HEK293 (cell line): ENCODE data around the gene CALCOCO2.

Source experiments
- CTCF ChIA-PET: fragments of 350-600 bp; formaldehyde crosslinking; extraction: SDS; loops from one replicate; lab custom pipeline; 2021; ENCODE audit warnings: antibody characterized with exemption; lab: Yijun Ruan, JAX
- POLR2A ChIA-PET: fragments of 300-600 bp; formaldehyde crosslinking; extraction: SDS; loops from one replicate; lab custom pipeline; 2020; ENCODE audit warnings: antibody characterized with exemption, inconsistent platforms; lab: Yijun Ruan, JAX
- H3K27ac ChIP-seq: fragments of 200-500 bp; sonication (Bioruptor generic); 2 replicates; pipeline ENCODE4 v1.5.1; 2014; ENCODE audit warnings: low read depth, low read length, control low read depth, inconsistent platforms; ENCODE audit errors: extremely low read depth
- H3K36me3 ChIP-seq, 2 experiments: fragments of 200-500 bp in 1 of 2; sonication (Bioruptor generic) in 1 of 2; 1 replicate in 1 of 2; 2 replicates in 1 of 2; pipeline ENCODE4 v1.5.1; 2014 to 2017; ENCODE audit warnings: inconsistent platforms in 2 of 2, low read length in 2 of 2; ENCODE audit not compliant: control insufficient read depth in 2 of 2, insufficient read depth in 1 of 2
- H3K4me1 ChIP-seq: fragments of 200-500 bp; sonication (Bioruptor generic); 2 replicates; pipeline ENCODE4 v1.5.1; 2014; ENCODE audit warnings: mild to moderate bottlenecking, low read length, inconsistent platforms; ENCODE audit not compliant: control insufficient read depth, insufficient read depth
- H3K4me3 ChIP-seq: 2 replicates; pipeline ENCODE4 v1.5.1; 2011; ENCODE audit warnings: low read depth, mild to moderate bottlenecking, control low read depth, low read length, moderate library complexity
- H3K9me3 ChIP-seq: fragments of 200-500 bp; sonication (Bioruptor generic); 2 replicates; pipeline ENCODE4 v1.5.1; 2014; ENCODE audit warnings: low read depth, low read length, inconsistent platforms; ENCODE audit not compliant: control insufficient read depth, insufficient read depth
- ATF2 ChIP-seq: fragments of 450-650 bp; formaldehyde crosslinking; IDR thresholded peaks from 2 replicates; pipeline ENCODE4 v1.5.1; 2016; ENCODE audit warnings: missing biosample characterization, missing genetic modification characterization, low read depth
- BCL11A ChIP-seq: fragments of 450-650 bp; formaldehyde crosslinking; IDR thresholded peaks from 2 replicates; pipeline ENCODE4 v1.5.1; 2016; ENCODE audit warnings: low read depth, missing biosample characterization, missing genetic modification characterization
- EGR2 ChIP-seq: fragments of 450-650 bp; formaldehyde crosslinking; IDR thresholded peaks from 2 replicates; pipeline ENCODE4 v1.5.1; 2016; ENCODE audit warnings: low read depth, missing biosample characterization, missing genetic modification characterization
- GLIS1 ChIP-seq: fragments of 450-650 bp; formaldehyde crosslinking; IDR thresholded peaks from 2 replicates; pipeline ENCODE4 v1.5.1; 2016; ENCODE audit warnings: missing biosample characterization, missing genetic modification characterization
- GLIS2 ChIP-seq: fragments of 450-650 bp; formaldehyde crosslinking; IDR thresholded peaks from 2 replicates; pipeline ENCODE4 v1.5.1; 2016; ENCODE audit warnings: missing biosample characterization, missing genetic modification characterization
- HIC1 ChIP-seq: fragments of 450-650 bp; formaldehyde crosslinking; IDR thresholded peaks from 2 replicates; pipeline ENCODE4 v1.5.1; 2016; ENCODE audit warnings: missing biosample characterization, missing genetic modification characterization
- PATZ1 ChIP-seq: fragments of 450-650 bp; formaldehyde crosslinking; IDR thresholded peaks from 2 replicates; pipeline ENCODE4 v1.5.1; 2016; ENCODE audit warnings: missing biosample characterization, missing genetic modification characterization
- PBX3 ChIP-seq: sonication (generic); formaldehyde crosslinking; IDR thresholded peaks from 2 replicates; pipeline ENCODE4 v1.8.1; 2022; ENCODE audit warnings: mild to moderate bottlenecking, moderate library complexity, missing genetic modification reagents
- RBAK ChIP-seq: fragments of 450-650 bp; formaldehyde crosslinking; IDR thresholded peaks from 2 replicates; pipeline ENCODE4 v1.5.1; 2016; ENCODE audit warnings: missing biosample characterization, missing genetic modification characterization
- SALL2 ChIP-seq: fragments of 450-650 bp; formaldehyde crosslinking; IDR thresholded peaks from 2 replicates; pipeline ENCODE4 v1.5.0; 2017; ENCODE audit warnings: missing biosample characterization, mild to moderate bottlenecking, missing genetic modification characterization, borderline replicate concordance
- SP3 ChIP-seq: fragments of 450-650 bp; formaldehyde crosslinking; IDR thresholded peaks from 2 replicates; pipeline ENCODE4 v1.5.1; 2016; ENCODE audit warnings: missing biosample characterization, missing genetic modification characterization
- WT1 ChIP-seq: fragments of 450-650 bp; formaldehyde crosslinking; IDR thresholded peaks from 2 replicates; pipeline ENCODE4 v1.5.1; 2016; ENCODE audit warnings: missing biosample characterization, missing genetic modification characterization
- ZBTB20 ChIP-seq: fragments of 450-650 bp; formaldehyde crosslinking; IDR thresholded peaks from 2 replicates; pipeline ENCODE4 v1.5.1; 2016; ENCODE audit warnings: missing biosample characterization, missing genetic modification characterization
- ZNF311 ChIP-seq: fragments of 450-650 bp; formaldehyde crosslinking; IDR thresholded peaks from 2 replicates; pipeline ENCODE4 v1.5.1; 2017; ENCODE audit warnings: missing biosample characterization, missing genetic modification characterization, borderline replicate concordance
- ZNF335 ChIP-seq: fragments of 450-650 bp; formaldehyde crosslinking; conservative IDR thresholded peaks from 2 replicates; pipeline ENCODE4 v1.5.1; 2016; ENCODE audit warnings: missing biosample characterization, missing genetic modification characterization
- ZNF341 ChIP-seq: fragments of 450-650 bp; formaldehyde crosslinking; IDR thresholded peaks from 2 replicates; pipeline ENCODE4; 2016; ENCODE audit warnings: low read depth, missing biosample characterization, missing genetic modification characterization
- ZNF473 ChIP-seq: fragments of 450-650 bp; formaldehyde crosslinking; IDR thresholded peaks from 2 replicates; pipeline ENCODE4 v1.5.1; 2017; ENCODE audit warnings: missing biosample characterization, missing genetic modification characterization
- ZNF558 ChIP-seq: fragments of 450-650 bp; formaldehyde crosslinking; IDR thresholded peaks from 2 replicates; pipeline ENCODE4 v1.5.1; 2016; ENCODE audit warnings: missing biosample characterization, missing genetic modification characterization
- ZNF658 ChIP-seq: fragments of 450-650 bp; formaldehyde crosslinking; IDR thresholded peaks from 2 replicates; pipeline ENCODE4; 2016; ENCODE audit warnings: missing biosample characterization, missing genetic modification characterization
- ZNF692 ChIP-seq: fragments of 450-650 bp; formaldehyde crosslinking; IDR thresholded peaks from 2 replicates; pipeline ENCODE4 v1.5.1; 2016; ENCODE audit warnings: missing biosample characterization, missing genetic modification characterization
- ZSCAN23 ChIP-seq: fragments of 450-650 bp; formaldehyde crosslinking; IDR thresholded peaks from 2 replicates; pipeline ENCODE4 v1.5.1; 2016; ENCODE audit warnings: missing biosample characterization, missing genetic modification characterization
- ZSCAN4 ChIP-seq: fragments of 450-650 bp; formaldehyde crosslinking; IDR thresholded peaks from 2 replicates; pipeline ENCODE4 v1.5.1; 2017; ENCODE audit warnings: missing biosample characterization, missing genetic modification characterization
- ZXDB ChIP-seq: fragments of 450-650 bp; formaldehyde crosslinking; IDR thresholded peaks from 2 replicates; pipeline ENCODE4 v1.5.1; 2016; ENCODE audit warnings: missing biosample characterization, missing genetic modification characterization

The CALCOCO2 gene

GRCh38 chr17:48908047-48908843, 77.4 kb downstream of the CALCOCO2 start, which contains the start of gene UBE2Z (continued):
- TF ChIP-seq PATZ1 (tag by site-specific recombination) (peak; percentile 86), ATF2 (tag by site-specific recombination) (no peak), ZNF558 (tag by site-specific recombination) (0 out of 2 replicates have a peak, but pooled peaks have one; percentile 70), SP3 (peak; percentile 98), GLIS2 (tag by site-specific recombination) (peak; percentile 16), BCL11A (tag by site-specific recombination) (no peak), ZNF692 (tag by site-specific recombination) (peak; percentile 89), ZNF341 (tag by site-specific recombination) (peak; percentile 99), WT1 (peak; percentile 62), ZSCAN4 (0 out of 2 replicates have a peak, but pooled peaks have one; percentile 17), ZSCAN23 (tag by site-specific recombination) (no peak), PBX3 (CRISPR knock-in tag) (peak; percentile 58; the same call in 1 of the 2 replicates)

GRCh38 chr17:48908853-48909394, 78.1 kb downstream of the CALCOCO2 start:
- H3K4me1 ChIP-seq, result peaks cover 16% of the 10 kb centered on the region
- CTCF ChIA-PET, result interaction anchor here (0.6 to 1.3 kb wide), 6 partner anchors 22 to 648 kb away, joined by 3 read pairs; no protein-coding TSS in a partner anchor
- no peaks in the 10 kb centered on the region for H3K9me3 ChIP-seq
- H3K4me3 ChIP-seq, result peak overlapping the region; percentile 93
- H3K36me3 ChIP-seq, result peaks cover 35 to 41% of the 10 kb centered on the region in 2 experiments
- POLR2A ChIA-PET, result interaction anchor here (0.6 to 7.5 kb wide), 11 partner anchors 10 to 892 kb away, joined by 3 to 106 read pairs (median 5); partner anchors contain the start of genes ATP5MC1 and IGF2BP1
- H3K27ac ChIP-seq, result peak overlapping the region; percentile 95
- TF ChIP-seq EGR2 (tag by site-specific recombination) (peak; percentile 88), RBAK (no peak), ZNF311 (tag by site-specific recombination) (no peak), ZNF658 (tag by site-specific recombination) (no peak), GLIS1 (tag by site-specific recombination) (peak; percentile 77), SALL2 (tag by site-specific recombination) (no peak), HIC1 (tag by site-specific recombination) (peak; percentile 51; the same call in 1 of the 2 replicates), ZBTB20 (tag by site-specific recombination) (peak; percentile 10; the same call in 1 of the 2 replicates), ZNF473 (no peak), ZNF335 (peak; percentile 46), PATZ1 (tag by site-specific recombination) (peak; percentile 82), ZXDB (tag by site-specific recombination) (peak; percentile 22; the same call in 1 of the 2 replicates)
